ENCODE results near the gene CD79B.

DNA sequence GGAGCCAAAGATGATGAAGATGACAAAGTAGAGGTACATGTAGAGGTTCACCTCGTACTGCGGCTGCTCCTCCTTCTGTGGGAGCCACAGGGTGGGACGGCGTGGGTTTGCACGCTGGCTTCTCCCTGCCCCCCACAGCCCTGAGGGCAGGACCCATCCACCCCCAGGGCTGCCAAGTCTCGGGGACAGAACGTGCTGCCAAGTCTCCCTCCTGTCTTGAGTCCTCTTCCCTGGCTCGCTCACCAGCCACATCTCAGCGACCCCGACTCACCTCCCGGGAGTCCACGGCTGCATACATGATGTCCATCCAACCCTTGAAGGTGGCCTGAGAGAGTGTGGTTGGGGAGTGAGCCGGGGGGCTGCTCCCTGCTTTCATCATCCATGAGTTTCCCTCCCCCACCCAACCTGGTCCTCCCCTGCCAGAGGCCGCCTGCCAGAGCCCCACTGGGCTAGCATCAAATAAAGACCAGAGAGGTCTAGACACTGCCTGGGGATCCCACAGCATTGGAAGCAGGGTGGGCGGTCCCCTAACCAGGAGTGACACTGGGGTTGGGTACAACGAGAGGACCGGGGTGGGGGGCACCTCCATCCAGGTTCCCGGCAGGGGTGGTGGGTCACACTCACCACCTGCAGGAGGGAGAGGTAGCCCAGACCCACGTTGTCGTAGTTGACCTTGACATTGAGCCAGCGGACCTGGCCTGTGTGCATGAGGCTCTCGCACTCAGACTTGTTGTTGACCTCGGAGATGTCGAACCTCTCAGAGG lies 12.8 kb upstream of the CD79B start:
- TF ChIP-seq, protein P1, sequence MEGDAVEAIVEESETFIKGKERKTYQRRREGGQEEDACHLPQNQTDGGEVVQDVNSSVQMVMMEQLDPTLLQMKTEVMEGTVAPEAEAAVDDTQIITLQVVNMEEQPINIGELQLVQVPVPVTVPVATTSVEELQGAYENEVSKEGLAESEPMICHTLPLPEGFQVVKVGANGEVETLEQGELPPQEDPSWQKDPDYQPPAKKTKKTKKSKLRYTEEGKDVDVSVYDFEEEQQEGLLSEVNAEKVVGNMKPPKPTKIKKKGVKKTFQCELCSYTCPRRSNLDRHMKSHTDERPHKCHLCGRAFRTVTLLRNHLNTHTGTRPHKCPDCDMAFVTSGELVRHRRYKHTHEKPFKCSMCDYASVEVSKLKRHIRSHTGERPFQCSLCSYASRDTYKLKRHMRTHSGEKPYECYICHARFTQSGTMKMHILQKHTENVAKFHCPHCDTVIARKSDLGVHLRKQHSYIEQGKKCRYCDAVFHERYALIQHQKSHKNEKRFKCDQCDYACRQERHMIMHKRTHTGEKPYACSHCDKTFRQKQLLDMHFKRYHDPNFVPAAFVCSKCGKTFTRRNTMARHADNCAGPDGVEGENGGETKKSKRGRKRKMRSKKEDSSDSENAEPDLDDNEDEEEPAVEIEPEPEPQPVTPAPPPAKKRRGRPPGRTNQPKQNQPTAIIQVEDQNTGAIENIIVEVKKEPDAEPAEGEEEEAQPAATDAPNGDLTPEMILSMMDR (conservative IDR thresholded peaks at IDR 0.05; ENCODE audit: low read depth, low read length): no peak
- no peak for TF ChIP-seq EZH2 (IDR thresholded peaks at IDR 0.05; ENCODE audit: borderline replicate concordance, low read depth, low read length, poor library complexity, severe bottlenecking)
